GM03348 (cell line): Measurements from ENCODE around the gene TNNI3K.
A peak's percentile ranks its signal among the peaks of the same experiment; 100 is the strongest.

Experiments
- DNase-seq: peaks from one replicate; pipeline ENCODE4 v3.0.0; 2012; ENCODE audit warnings: low spot score

Gene TNNI3K

GRCh38 chr1:74571891-74572290 lies 336.7 kb downstream of the TNNI3K start:
- no peak for DNase-seq

DNA sequence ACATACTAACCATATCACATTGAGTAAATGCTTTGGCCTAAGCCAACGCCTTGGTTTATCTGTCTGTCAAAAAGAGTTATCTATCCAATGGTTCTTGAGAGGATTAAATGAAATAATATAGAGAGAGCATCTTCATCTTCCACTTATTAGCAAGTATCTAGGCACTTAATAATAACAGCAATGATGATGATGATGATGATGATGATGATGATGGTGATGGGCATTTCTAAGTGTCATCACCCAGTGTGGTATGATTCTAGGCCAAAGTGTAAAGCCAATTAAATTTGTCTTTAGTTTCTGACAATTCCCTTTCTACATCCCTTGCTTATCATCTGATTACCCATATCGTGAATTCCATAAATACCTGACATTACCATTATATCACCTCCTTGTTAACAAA lies 342.9 kb downstream of the TNNI3K start:
- DNase-seq: no peak

- no peak for DNase-seq
These were observed 344.2 kb downstream of the TNNI3K start for GRCh38 chr1:74579425-74579824.

DNA sequence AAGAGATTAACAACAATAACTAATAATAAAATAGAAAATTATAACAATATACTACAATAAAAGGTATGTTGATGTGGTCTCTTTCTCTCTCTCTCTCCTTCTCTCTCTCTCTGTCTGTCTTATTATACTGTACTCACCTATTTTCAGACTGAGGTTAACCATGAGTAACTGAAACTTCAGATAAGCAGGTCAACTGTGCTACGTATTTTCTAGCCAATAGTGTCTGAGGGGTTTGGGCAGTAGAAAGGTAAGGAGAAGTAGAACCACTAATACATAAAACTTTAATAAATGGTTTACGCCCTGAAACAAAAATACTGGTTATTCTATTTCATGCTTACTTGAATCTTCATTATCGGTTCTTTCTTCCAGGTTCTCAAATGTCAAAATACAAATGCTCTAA lies 348.2 kb downstream of the TNNI3K start:
- DNase-seq: no peak

DNA sequence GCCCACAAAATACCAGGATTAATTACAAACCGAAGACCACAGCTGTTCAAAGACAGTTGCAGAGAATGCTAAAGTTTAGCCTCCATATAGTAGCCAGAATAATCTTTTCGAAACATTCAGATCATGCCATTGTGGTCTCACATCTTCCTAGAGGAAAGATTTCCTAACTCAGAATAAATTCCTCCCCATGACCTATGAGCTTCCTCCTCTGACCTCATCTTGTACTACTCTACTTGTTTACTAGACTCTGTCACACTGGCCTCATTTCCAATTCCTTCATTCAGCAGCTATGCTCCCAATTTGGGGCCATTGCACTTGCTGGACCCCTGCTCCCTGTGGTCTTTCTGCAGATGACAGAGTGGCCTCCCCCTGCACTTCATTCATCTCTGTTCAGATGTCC lies 349.0 kb downstream of the TNNI3K start:
- DNase-seq: peak; percentile 20

- no peak for DNase-seq
These were observed 351.2 kb downstream of the TNNI3K start for GRCh38 chr1:74586253-74586897.

DNA sequence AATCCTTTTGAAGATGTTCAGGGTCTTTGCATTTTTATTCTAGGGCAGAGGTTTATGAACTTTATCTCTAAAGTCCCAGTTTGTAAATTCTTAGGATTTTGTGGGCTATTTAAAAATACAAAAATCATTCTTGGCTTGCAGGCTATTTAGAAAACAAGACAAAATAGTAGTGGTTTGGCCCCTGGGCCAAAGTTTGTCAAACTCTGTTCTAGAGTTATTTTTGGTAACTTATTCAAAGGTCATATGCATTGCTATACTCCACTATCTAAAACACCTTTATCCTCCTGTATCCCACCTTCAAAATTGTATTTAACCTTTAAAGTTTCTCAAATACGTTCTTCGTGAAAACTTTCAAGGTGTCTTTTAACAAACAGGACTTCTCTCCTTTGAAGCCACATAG lies 352.7 kb downstream of the TNNI3K start:
- DNase-seq: no peak

- no peak for DNase-seq
These were observed 355.1 kb downstream of the TNNI3K start for GRCh38 chr1:74590288-74590687.

DNA sequence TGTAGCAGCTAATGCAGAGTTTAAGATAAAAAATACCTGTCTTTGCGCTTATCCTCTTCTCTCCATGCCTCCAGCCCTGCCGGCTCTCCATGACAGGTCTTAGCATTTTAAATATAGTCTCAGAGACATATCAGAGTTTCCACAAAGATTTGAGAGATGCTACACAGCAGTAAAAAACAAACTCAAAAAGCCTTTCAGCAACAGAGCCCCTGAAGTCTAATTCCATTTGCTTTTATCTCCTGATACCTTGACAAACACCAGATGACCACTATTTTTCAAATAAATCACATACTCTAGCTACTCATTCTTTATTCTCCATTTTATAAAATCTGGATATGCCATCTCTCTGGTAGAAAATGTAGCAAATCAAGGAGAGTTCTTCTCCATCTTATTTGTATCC lies 356.8 kb downstream of the TNNI3K start:
- DNase-seq: no peak

DNA sequence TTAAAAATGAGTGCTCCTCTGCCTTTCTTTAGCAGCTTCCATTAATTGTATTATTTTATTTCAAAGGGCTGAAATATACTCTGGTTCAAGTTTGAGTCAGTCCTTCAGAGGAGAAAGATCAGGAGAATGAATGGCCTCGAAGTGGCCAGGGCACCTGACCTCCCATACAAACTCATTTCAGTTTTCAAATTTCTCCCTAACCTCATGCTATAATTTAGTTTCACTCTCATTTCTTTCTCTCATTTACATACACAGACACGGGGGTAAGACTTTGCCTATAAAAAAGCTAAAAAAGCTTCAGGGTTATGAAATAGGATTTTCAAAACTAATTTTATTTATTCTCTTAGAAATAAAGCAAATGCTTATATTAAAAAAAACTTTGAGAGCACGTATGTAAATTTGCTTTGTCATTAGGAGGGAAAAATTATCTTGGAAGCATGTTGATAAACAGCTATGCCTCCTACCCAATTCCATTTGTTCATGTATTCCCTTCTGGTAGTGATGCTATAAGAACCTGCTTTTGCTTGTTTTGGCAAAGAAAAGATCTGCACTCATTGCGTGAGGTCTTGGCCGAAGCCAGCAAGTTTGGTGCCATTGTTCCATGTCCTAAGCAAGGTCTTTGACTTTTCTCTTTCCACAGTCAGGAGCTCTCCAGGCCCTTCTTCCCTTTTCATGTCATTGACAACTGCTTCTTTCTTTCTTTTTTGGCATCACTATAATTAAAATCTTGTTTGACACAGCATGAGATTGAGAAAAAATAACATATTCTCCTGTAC lies 357.6 kb downstream of the TNNI3K start:
- DNase-seq: no peak
